HG02759 (cell line): ENCODE measurements around the gene INTS11.

ENCODE experiments used
- ATAC-seq: cut with Tn5 transposase; IDR thresholded peaks from one replicate; pipeline ENCODE4 v1.9.1; 2021; ENCODE audit warnings: mild to moderate bottlenecking, moderate library complexity; ENCODE audit not compliant: unreplicated experiment

Gene INTS11

GRCh38 chr1:1303736-1304135, 20.7 kb downstream of the INTS11 start:
- no peak for ATAC-seq

GRCh38 chr1:1302951-1303509, 21.4 kb downstream of the INTS11 start:
- ATAC-seq: no peak

GRCh38 chr1:1302006-1302430, 22.4 kb downstream of the INTS11 start:
- ATAC-seq: no peak

GRCh38 chr1:1300352-1300739, 24.1 kb downstream of the INTS11 start:
- ATAC-seq: no peak

GRCh38 chr1:1299686-1300351, 24.6 kb downstream of the INTS11 start:
- ATAC-seq: no peak

GRCh38 chr1:1298861-1299685, 25.4 kb downstream of the INTS11 start:
- no peak for ATAC-seq

- ATAC-seq: no peak
Observed at GRCh38 chr1:1297802-1298424, 26.5 kb downstream of the INTS11 start.

- no peak for ATAC-seq
Observed at GRCh38 chr1:1296070-1297061, 28.1 kb downstream of the INTS11 start.

- no peak for ATAC-seq
Observed at GRCh38 chr1:1295154-1295923, 29.1 kb downstream of the INTS11 start.

GRCh38 chr1:1294250-1294890, 30.1 kb downstream of the INTS11 start:
- no peak for ATAC-seq

- ATAC-seq: no peak
Observed at GRCh38 chr1:1293263-1294249, 30.9 kb downstream of the INTS11 start.

- ATAC-seq: no peak
Observed at GRCh38 chr1:1292851-1293250, 31.6 kb downstream of the INTS11 start.

GRCh38 chr1:1292442-1292779, 32.0 kb downstream of the INTS11 start:
- no peak for ATAC-seq

- no peak for ATAC-seq
Observed at GRCh38 chr1:1291548-1292441, 32.7 kb downstream of the INTS11 start.

- ATAC-seq: no peak
Observed at GRCh38 chr1:1291023-1291528, 33.4 kb downstream of the INTS11 start.

GRCh38 chr1:1290238-1290731, 34.2 kb downstream of the INTS11 start:
- ATAC-seq: no peak
